AG09309 (cell line): ENCODE results near the gene HES4.
"Not testable (repeated sequence)": the region's sequence is repeated elsewhere in the genome, so short reads cannot be mapped to it uniquely, and the experiment has no call there.

Experiments used
- DNase-seq: peaks from one replicate; pipeline ENCODE4 v3.0.0-alpha.2; 2010; ENCODE audit warnings: low read depth
- H3K4me3 ChIP-seq: 2 replicates; pipeline ENCODE4 v1.5.1; 2011; ENCODE audit warnings: mild to moderate bottlenecking, low read depth, low read length, moderate library complexity; ENCODE audit not compliant: control insufficient read depth
- CTCF ChIP-seq: IDR thresholded peaks from 2 replicates; pipeline ENCODE4 v1.5.1; 2011; ENCODE audit warnings: mild to moderate bottlenecking, low read depth, low read length, inconsistent platforms; ENCODE audit not compliant: insufficient read depth, control insufficient read depth; ENCODE audit errors: missing control alignments

The HES4 gene

GRCh38 chr1:995665-996633 lies 3.9 kb downstream of the HES4 start:
- no peak overlapping the region for H3K4me3 ChIP-seq
- no peak for TF ChIP-seq CTCF
- DNase-seq: no peak

GRCh38 chr1:994546-994945 lies 5.4 kb downstream of the HES4 start:
- DNase-seq: not testable (repeated sequence)

GRCh38 chr1:993379-993995 lies 6.4 kb downstream of the HES4 start:
- TF ChIP-seq CTCF: no peak
- H3K4me3 ChIP-seq: no peak overlapping the region
- no peak for DNase-seq

More at GRCh38 chr1:994546-994945, 5.4 kb downstream of the HES4 start:
- not testable (repeated sequence) for H3K4me3 ChIP-seq

- TF ChIP-seq CTCF: no peak
- H3K4me3 ChIP-seq: no peak overlapping the region
- no peak for DNase-seq
These were observed 7.5 kb downstream of the HES4 start for GRCh38 chr1:992362-992761.

- no peak overlapping the region for H3K4me3 ChIP-seq
- TF ChIP-seq CTCF: no peak
- DNase-seq: no peak
These were observed 8.0 kb downstream of the HES4 start for GRCh38 chr1:991895-992294.

- H3K4me3 ChIP-seq, DNase-seq: not testable (repeated sequence)
These were observed 8.6 kb downstream of the HES4 start for GRCh38 chr1:991275-991674.

GRCh38 chr1:988061-988460 lies 11.8 kb downstream of the HES4 start:
- H3K4me3 ChIP-seq, DNase-seq: not testable (repeated sequence)

- no peak overlapping the region for H3K4me3 ChIP-seq
- no peak for TF ChIP-seq CTCF
- DNase-seq: no peak
These were observed 14.8 kb downstream of the HES4 start for GRCh38 chr1:985126-985525.
